GM18508 (cell line): ENCODE results near the gene SH3BP4.

ENCODE experiments used
- ATAC-seq: cut with Tn5 transposase; IDR thresholded peaks from one replicate; pipeline ENCODE4 v1.9.1; 2021; ENCODE audit warnings: moderate number of reproducible peaks; ENCODE audit not compliant: insufficient read depth, unreplicated experiment

The SH3BP4 gene

DNA sequence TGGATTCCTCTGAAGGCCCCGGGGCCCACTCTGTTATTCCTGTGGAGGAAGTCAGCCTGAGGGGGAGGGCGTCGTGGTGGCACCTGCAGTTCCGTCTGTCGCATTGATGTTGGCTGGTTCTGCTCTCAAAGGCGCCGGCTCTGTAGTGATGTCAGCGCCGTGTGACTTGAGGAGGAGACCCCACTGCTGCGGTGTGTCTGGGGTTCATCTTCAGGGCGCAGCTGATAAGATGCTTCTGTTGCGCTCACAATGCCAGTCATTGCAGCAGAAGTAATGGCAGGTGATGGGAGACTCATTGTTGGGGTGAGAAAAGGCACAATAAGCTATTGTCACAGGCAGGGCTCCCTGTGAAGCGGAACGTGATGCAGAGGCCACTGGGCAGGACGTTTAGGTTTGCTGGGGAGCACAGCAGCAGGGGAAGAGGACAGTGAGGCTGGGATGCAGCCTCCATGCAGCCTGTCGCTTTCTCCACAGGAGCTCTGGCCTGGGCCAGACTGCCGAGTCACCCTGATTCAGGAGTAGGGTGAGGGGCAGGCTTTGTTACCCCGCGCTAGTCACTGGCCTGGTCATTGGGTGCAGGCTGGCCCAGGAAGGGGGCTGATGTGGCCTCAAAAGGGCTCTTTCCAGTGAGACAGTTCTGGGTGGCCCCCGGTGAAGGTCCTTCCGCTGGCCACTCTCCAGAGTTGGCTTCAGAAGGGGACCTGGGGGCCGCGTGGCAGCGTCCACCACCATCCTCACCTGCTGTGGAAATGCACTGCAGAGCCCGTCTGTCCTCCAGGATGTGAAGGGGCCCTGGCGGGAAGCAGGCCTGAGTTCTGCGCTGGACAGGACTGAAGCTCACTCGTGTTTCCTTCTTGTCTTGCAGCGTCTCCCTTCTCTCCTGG is 42.9 kb downstream of the SH3BP4 start:
- ATAC-seq = no peak

DNA sequence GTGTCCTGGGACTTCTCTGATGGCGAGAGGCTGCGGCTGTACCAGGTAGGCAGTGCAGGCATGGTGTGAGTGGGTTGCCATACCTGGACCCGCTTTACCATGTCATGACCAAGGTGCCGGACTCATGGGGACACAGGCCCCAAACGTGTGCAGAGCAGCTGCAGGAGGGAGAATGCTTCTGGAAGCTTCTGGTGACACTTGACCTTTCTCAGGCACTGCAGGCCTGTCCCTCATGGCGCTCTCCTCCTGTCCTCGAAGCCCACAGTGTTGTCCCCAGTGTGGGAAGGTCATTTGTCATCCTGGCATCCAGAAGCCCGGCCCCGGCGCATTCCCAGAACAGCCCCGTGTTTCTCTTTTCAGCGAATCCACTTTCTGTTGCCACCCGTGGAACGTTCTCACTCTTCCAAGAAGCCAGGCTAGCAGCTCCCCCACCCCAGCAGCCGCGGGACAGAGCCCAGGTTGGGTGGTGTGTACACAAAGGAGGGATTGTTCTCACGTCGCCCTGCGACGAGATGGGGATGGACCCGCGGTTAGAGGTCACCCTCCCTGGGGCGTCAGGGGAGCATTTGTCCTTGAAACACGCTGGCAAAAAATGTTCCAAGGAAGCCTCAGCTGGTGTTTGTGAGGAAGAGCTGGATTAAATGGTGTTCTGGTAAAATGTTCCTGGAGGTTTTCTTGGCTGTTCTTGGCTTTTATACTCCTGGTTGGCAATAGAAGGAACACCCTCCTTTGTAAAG is 43.7 kb downstream of the SH3BP4 start:
- ATAC-seq = no peak

DNA sequence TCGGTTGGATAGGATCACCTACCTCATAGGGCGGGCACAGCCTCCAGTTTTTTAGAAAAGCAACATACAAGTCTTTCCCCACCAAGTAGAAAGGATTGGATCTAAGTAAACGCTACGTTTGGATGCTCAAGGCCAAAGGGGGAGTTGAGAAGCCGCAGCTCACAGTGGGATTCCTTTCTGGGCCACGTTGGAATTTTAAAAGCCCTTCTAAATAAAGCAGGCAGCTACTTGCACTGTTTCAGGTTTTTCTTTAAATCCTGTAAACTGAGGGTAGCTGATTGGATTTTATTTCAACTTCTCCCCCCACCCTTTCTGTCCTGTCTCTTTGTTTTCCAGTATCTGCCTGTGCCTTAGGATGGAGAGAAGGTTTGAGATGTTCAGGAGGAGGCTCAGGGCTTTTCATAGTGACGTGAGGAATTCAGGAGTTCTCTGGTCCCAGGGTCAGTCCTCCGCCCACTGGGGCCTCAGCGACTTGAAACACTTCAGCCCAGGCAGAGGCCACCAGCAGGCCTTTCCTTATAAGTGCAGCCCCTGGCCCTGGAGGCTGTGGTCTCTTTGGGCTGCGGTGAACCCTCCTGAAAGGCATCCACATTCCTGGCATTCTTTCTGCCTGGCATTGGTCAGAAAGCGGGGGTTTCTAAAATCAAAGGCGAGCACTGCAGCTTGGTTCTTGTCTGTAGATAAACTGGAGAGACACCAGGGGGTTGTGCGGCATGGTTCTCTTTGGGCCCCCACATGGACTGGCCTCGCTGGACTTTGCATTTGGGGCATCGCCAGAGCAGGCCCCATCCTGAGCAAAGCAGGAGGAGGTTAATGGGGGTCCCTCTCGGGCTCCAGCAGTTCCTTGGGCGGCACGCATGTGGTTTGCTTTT is 44.5 kb downstream of the SH3BP4 start:
- ATAC-seq = no peak

DNA sequence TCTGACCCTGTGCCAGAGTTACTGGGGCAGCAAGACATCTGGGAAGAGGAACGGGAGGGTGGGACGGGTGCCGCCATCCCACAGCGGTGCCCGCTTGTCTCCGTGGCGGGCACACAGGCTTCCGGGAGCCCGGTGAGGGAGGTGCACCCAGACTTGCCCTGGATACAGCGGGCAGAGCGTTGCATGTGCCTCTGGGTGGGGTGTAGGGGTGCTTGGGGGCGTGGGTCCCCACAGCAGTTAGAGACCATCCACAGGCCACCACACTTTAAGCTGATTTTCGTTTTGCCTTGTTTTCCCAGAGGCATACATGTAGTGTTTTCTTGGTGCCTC is 45.1 kb downstream of the SH3BP4 start:
- ATAC-seq = no peak

DNA sequence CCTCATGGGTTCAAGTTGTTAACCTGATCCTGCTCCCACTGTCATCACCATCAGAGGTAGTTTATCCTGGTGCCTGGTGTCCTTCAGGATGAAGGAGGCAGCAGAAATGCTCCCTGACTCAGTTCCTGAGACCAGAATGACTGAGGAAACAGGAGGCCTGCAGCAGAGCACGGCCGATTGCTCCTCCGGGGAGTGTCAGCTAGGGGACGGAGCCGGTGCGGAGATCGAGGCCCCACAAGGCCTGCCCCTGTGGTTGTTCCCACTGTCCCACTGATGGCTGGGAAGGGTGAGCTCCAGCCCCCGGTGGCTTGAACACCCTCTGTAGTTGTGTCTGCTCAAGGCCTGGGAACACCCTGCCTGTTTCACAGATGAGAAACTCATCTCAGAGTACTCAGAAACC is 45.6 kb downstream of the SH3BP4 start:
- ATAC-seq = no peak

DNA sequence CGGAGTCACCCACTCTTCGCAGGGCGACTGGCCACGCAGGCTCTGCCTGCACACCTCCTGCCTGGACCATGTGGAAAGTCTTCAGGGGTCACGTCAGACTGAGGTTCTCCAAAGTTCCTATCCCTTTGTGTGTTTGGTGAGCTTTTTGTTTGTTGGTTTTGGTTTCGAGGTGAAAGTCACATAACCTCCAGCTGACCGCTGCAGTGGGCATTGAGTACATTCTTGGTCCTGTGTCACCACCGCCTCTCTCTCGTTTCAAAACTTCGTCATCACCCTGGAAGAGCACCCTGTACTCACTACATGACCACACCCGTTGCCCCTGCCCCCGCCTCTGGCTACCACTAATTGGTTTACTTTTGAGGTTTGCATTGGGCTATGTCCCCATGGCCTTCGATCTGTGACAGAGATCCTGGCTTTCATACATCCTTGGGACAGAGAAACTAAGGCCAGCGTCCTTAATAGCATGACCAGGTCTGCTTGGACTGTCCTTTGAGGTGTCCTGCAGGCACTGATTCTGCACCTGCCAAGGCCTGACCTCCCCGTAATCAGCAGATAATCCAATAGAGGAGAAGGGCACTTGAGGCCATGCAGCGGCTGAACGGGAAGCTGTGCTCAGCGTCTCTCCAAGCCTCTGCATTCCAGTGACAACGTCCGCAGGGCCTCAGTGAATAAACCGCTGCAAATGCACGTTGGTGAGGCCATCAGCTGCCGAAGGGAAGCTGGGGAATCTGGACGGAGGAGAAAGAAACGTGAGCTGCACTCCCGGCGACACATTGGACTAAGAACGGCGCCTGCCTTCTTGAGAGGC is 46.8 kb downstream of the SH3BP4 start:
- ATAC-seq = no peak

DNA sequence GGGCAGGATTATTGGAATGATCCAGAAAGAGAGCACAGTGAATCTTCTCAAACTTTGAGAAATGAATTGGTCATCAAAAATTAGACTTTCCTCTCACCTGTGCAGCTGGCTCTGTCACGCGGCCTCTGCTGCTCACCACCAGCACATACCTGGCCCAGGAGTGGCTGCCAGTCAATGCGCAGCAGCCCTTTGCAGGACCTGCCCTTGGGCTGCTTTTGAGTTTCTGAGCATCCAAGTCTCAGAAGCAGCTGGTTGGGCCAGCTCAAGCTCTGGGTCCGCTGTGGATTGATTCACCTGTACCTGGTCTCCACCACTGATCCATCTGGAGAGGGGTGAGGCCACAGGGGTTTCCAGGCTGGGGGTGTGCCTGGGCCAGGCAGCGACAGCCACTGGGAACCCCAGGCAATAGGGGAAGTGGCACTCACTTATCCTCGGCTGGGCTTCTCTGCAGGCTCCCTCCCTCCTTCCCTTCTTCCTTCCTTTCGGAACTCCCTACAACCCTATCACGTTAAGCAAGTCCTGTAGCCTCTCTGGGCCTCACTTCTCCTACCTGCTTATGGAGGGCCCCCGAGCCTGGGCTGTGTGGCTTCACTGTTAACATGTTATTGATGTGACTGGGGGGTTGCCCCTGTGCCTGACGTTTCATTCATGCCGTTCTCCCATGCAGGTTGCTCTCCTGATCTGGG is 48.1 kb downstream of the SH3BP4 start:
- no peak for ATAC-seq

DNA sequence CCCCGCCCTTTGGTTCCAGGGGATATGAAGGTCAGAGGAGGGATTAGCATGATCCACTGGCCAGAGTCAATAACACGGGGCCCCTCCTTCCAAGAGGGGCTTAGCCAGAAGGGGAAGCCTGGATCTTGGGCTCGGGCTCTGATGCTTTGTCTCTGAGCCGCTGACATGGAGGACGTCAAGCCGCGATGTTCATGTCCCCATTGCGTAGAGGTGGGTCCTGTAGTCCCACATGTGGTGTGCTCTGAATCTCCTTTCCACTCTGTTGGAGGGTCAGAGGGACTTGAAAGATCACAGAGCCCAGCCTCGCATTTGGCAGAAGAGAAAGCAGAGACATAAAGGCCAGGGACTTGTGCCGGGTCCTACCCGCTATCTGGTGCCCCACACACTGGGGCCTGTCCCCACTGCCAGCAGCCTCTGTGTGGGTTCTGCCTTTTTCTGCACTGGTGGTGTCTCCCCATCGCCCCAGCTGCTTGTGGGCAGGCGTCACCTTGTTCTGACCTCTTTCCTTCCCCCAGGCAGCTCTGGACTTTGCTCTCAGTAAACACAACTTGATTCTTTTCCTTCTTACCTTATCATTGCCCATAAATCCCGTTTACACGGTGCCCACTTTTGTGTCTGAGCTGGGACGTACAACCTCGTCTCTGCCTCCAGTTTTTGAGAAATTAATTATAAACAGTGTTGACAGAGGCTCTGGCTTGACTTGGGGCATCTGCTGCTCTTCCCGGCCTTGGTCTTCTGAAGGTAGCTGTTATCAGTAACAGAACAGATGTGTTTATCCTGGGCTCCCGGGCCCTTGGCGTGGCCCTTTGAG is 48.8 kb downstream of the SH3BP4 start:
- no peak for ATAC-seq

DNA sequence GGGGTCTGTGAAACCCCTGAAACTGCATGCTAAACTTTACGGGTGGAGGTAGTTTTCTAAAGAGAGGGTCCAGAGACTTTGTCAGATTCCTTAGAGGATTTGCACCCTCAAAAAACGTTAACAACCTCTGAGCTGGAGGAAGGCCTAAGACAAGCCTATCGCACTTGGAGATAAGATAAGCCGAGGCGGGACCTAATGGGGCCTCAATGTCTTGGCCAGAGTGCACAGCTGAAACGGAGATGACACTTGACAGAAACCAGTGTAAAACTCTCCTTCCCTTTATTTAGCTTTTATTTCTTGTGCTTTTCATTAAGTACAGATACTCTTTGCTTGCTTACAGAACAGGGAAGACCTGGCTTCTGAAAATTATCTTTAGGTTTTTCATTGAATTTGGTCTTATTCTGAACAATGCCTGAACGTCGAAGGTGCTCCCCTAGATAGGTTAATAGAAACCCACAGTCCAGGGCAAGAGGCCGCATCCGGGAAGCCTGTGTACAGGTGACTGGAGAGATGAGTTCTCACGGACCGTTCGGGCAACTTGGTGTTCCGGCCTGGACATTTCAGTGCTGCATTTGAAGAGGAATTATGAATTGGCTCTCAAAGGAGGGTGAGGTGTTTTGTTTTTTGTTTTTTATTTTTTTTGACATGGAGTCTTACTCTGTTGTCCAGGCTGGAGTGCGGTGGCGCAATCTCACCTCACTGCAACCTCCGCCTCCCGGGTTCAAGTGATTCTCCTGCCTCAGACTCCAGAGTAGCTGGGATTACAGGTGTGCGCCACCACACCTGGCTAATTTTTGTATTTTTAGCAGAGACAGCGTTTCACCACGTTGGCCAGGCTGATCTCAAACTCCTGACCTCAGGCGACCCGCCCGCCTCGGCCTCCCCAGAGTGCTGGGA is 49.7 kb downstream of the SH3BP4 start:
- ATAC-seq = no peak

DNA sequence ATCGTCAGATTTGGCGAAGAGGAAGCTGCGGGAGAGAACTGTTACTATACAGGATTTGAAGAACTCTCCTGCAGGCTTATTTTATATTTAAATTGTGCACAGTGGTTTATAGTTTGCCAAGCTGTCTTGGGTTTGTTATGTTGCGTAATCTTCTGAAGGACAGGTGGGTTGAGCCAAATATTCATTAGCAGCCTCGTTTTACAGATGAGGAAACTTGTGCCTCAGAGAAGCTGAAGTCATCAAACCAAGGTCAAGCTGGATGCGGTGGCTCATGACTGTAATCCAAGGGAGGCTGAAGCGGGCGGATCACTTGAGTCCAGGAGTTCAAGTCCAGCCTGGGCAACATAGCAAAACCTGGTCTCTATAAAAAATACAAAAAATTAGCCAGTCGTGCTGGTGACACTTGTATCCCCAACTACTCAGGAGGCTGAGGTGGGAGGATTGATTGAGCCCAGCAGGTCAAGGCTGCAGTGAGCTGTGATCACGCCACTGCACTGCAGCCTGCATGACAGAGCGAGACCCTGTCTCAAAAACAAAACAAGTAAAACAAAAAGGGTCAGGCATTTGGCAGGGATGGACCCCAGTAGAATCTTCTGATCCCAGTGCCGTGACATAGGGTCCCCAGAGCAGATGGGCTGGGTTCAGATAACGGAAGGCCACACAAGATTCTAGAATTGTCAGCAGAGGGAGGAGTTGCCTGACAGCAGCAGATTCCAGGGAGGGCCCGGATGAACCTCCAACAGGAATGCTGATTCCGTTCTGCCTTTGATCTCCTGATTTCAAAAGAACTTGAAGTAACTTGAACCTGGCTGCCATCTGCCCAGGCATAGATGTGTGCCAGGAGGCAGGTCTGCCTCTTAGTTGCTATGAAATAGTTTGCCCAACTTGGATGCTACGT is 50.6 kb downstream of the SH3BP4 start:
- ATAC-seq = no peak

DNA sequence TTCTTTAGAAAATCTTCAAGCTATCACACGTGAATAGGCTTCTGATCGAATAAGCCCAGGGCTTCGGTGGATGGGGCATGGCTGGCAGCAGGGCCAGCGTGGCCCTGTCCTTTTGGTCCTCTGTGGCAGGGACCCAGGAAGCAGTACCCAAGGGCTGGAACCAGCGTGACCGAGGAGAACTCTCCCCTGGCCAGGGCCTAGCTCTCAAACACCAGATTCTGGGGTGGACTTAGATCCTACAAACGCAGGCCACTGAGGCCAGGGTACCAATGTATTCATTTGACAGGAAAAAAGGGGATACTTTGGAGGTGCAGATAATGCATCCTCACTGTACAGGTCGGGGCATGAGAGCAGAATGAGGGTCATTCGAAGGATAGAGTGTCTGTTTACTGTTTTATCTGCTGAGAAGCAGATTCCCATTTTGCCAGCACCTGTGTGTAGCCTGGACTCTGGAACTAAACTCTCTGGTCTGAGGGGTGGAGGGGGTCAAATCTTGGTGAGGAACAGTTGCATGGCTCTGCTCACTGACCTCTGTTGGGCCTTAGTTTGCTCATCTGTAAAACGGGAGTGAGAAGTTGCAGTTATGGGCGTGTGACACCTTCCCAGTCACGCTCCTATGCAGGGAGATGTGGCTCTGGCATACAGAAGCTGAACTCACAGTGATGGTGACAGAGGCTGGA is 51.4 kb downstream of the SH3BP4 start:
- no peak for ATAC-seq

DNA sequence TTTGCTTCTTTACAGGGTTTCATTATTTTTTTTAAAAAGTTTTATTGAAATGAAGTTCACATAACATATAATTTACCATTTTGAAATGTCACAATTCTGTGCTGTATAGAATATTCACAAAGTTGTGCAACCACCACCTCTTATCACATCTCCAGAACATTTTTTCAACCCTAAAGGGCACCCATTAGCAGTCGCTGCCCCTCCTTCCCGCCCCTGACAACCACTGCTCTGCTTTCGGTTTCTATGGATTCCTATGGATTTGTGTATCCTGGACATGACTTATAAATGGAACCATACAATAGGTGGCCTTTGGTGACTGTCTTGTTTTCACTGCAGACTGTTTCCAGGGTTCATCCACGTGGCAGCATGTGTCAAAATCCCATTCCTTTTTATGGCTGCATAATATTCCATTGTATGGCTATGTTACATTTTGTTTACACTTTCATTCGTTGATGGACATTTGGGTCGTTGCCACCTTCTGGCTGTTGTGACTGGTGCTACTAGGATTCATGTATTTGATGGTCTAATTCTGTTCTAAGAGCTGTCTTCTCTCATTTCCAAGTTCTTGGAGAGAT is 52.6 kb downstream of the SH3BP4 start:
- no peak for ATAC-seq

DNA sequence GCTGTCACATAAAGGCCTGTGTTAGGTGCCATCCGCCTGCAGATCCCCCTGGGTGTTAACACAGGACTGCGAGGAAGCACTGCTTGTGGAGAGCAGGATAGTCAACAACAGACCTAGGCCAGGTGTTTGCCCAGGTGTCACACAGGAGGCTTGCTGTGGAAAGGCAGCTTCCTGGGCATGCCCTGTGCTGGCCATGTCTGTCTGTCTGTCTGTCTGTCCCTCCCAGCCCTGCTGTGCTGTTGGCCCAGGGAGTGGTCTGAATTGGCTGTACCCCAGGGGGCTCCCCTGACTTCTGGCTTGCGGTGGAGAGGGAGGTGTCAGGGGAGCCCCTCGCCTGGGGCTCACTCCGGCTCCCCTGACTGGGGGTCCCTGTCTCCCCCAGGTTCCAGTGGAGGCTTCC is 53.2 kb downstream of the SH3BP4 start:
- no peak for ATAC-seq

DNA sequence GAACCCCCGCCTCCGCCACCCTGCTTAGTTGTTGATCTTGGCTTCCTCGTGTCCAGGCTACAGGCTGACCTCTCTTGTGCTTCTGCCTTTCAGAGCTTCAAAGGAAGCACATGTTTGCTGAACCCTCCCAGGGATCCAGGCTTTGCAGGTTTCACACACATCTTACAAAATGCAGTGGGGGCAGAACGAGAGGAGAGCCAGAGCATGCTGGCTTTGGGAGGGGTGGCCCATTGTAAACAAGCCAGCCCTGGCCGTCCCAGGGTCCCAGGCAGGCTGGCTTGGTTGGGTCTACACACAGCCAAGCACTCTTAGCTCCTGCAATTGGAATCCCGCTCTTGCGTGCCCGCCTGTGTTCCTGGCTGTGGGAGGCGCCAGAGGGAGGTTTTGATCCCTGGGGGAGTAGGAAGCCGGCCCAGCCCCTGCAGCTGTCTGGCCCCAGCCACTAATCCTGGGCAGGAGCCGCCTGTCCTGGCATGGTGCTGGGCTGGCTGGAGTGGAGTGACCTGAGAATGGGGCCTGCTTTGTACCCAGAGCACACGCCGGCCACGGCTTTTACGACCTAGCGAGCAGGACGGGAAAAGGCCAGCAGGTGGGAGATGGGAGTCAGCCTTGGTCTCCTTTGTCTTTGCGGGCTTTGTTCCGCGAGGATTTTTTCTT is 53.9 kb downstream of the SH3BP4 start:
- ATAC-seq = no peak

DNA sequence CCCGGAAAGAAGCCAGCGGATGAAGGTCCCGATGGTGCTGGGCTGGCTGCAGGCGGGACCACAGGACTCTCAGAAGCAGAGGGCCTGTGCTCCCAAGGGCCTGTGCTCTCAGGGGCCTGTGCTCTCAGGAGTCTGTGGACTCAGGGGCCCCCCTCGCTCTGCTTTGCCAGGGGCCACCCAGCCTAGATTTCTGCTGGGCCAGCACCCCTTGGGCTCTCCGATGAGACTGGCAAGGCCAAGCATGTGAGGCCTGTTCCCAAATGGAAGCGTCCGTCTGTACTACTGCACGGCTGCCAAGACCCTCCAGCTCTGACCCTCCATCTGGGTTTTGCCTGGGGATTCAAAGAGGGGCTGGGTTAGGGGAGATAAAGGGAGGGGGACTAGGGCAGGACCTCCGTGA is 54.6 kb downstream of the SH3BP4 start:
- no peak for ATAC-seq
